Type B pancreatic cell (in vitro differentiated cells): ENCODE measurements around the gene PPP2R5B. TPM values are rescaled to one million over a fixed set of nuclear protein-coding genes. Genes with fewer than 3 reads are reported as not detected.

ENCODE experiments used
- DNase-seq: peaks from one replicate; pipeline ENCODE4 v3.0.0; 2021; ENCODE audit warnings: mixed read lengths; ENCODE audit not compliant: unreplicated experiment; ENCODE audit errors: extremely low spot score
- H3K27ac Mint-ChIP-seq: 2 replicates; pipeline ENCODE4 v1.8.0; 2021; ENCODE audit warnings: mild to moderate bottlenecking, mixed read lengths
- H3K27me3 Mint-ChIP-seq: 2 replicates; pipeline ENCODE4 v1.8.0; 2021; ENCODE audit warnings: mixed read lengths
- H3K36me3 Mint-ChIP-seq: 2 replicates; pipeline ENCODE4 v1.8.0; 2021; ENCODE audit warnings: mixed read lengths
- H3K4me1 Mint-ChIP-seq: one replicate; pipeline ENCODE4 v1.8.0; 2021; ENCODE audit warnings: mixed read lengths; ENCODE audit not compliant: unreplicated experiment
- H3K4me3 Mint-ChIP-seq: 2 replicates; pipeline ENCODE4 v1.8.0; 2021; ENCODE audit warnings: mild to moderate bottlenecking, mixed read lengths
- H3K9me3 Mint-ChIP-seq: 2 replicates; pipeline ENCODE4 v1.8.0; 2021; ENCODE audit warnings: mixed read lengths
- CTCF ChIP-seq: fragments of 200-600 bp; sonication (generic); conservative IDR thresholded peaks from 2 replicates; pipeline ENCODE4 v1.5.0; 2021; ENCODE audit warnings: antibody characterized with exemption, mild to moderate bottlenecking
- total RNA-seq: library from RNA; stranded (reverse); gene quantifications from 2 replicates; pipeline ENCODE4 v1.2.1, GENCODE V29; 2021; ENCODE audit warnings: low replicate concordance

Gene PPP2R5B
- total RNA-seq, 1 donor from 2014 or later = 19.4 TPM

- peak overlapping the region; percentile 99 for H3K4me3 Mint-ChIP-seq
- TF ChIP-seq CTCF = no peak
- DNase-seq = no peak
- no peaks in the 10 kb centered on the region for H3K9me3 Mint-ChIP-seq
- H3K36me3 Mint-ChIP-seq = peaks cover 3% of the 10 kb centered on the region
- H3K27me3 Mint-ChIP-seq = no peaks in the 10 kb centered on the region
- peaks cover 32% of the 10 kb centered on the region for H3K4me1 Mint-ChIP-seq
- H3K27ac Mint-ChIP-seq = peak overlapping the region; percentile 99
Observed at GRCh38 chr11:64880240-64881001, 44.1 kb upstream of the PPP2R5B start.

- no peaks in the 10 kb centered on the region for H3K27me3 Mint-ChIP-seq
Observed at GRCh38 chr11:64881476-64881875, 43.0 kb upstream of the PPP2R5B start.

GRCh38 chr11:64882243-64882642 is 42.2 kb upstream of the PPP2R5B start:
- Mint-ChIP-seq H3K27ac (no peak overlapping the region), H3K4me1 (peaks cover 23% of the 10 kb centered on the region), H3K36me3 (no peaks in the 10 kb centered on the region), H3K27me3 (no peaks in the 10 kb centered on the region), H3K4me3 (no peak overlapping the region), H3K9me3 (no peaks in the 10 kb centered on the region)
- TF ChIP-seq CTCF = no peak
- DNase-seq = no peak

More at GRCh38 chr11:64881476-64881875, 43.0 kb upstream of the PPP2R5B start:
- H3K4me3 Mint-ChIP-seq = peak overlapping the region; percentile 99
- DNase-seq = no peak
- H3K27ac Mint-ChIP-seq = peak overlapping the region; percentile 99
- H3K9me3 Mint-ChIP-seq = no peaks in the 10 kb centered on the region
- H3K4me1 Mint-ChIP-seq = peaks cover 29% of the 10 kb centered on the region
- no peaks in the 10 kb centered on the region for H3K36me3 Mint-ChIP-seq
- no peak for TF ChIP-seq CTCF

- Mint-ChIP-seq H3K4me3 (no peak overlapping the region), H3K9me3 (no peaks in the 10 kb centered on the region), H3K4me1 (peaks cover 29% of the 10 kb centered on the region), H3K27ac (no peak overlapping the region), H3K36me3 (no peaks in the 10 kb centered on the region), H3K27me3 (no peaks in the 10 kb centered on the region)
- TF ChIP-seq CTCF = no peak
- DNase-seq = no peak
Observed at GRCh38 chr11:64883575-64883974, 40.9 kb upstream of the PPP2R5B start.

GRCh38 chr11:64884019-64884418 is 40.5 kb upstream of the PPP2R5B start:
- DNase-seq = no peak
- H3K27ac Mint-ChIP-seq = no peak overlapping the region
- H3K36me3 Mint-ChIP-seq = no peaks in the 10 kb centered on the region
- H3K27me3 Mint-ChIP-seq = no peaks in the 10 kb centered on the region
- no peak for TF ChIP-seq CTCF
- no peaks in the 10 kb centered on the region for H3K9me3 Mint-ChIP-seq
- H3K4me3 Mint-ChIP-seq = no peak overlapping the region
- H3K4me1 Mint-ChIP-seq = peaks cover 29% of the 10 kb centered on the region
